Measurements from ENCODE around the gene DCST1.

GRCh38 chr1:155018617-155019348 lies 14.8 kb upstream of the DCST1 start:
- TF ChIP-seq POLR2A (IDR thresholded peaks at IDR 0.05; ENCODE audit: low read depth, low read length) (no peak), TAF1 (IDR thresholded peaks at IDR 0.05; ENCODE audit: low read depth, low read length) (no peak), POLR2AphosphoS5 (IDR thresholded peaks at IDR 0.05; ENCODE audit: low read depth, low read length) (no peak), SPI1 (IDR thresholded peaks at IDR 0.05; ENCODE audit: low read depth, low read length) (no peak)

Measured in GM12891 (cell line).